OCI-M2 (cell line): Measurements from ENCODE around the gene NCK2.

ENCODE experiments used
- DNase-seq: peaks from one replicate; lab custom pipeline; 2025; ENCODE audit not compliant: unreplicated experiment; lab: John Stamatoyannopoulos, UW

Gene NCK2

DNA sequence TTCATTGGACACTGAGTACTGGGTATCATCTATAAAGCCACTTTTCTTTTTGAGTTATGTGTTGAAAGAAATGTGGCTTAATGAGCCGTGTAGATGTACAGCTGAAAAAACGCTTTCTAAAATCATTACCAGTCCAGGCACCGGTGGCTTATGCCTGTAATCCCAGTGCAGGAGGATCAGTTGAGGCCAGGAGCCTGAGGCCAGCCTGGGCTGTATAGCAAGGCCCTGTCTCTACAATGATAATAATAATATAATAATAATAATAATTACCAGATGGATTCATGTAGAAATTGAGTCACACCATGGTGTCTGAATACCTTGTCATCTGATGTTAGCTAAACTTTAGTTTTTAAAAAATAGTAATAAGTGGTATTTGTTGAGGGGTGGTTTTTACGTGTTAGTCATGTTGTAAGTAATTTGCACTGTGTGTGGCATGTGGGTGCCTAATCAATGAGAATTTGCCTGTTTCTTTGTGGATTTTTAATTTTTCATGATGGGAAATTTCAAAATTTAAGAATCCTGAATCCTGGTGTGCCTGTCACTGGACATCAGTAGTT lies 30.1 kb downstream of the NCK2 start:
- no peak for DNase-seq

DNA sequence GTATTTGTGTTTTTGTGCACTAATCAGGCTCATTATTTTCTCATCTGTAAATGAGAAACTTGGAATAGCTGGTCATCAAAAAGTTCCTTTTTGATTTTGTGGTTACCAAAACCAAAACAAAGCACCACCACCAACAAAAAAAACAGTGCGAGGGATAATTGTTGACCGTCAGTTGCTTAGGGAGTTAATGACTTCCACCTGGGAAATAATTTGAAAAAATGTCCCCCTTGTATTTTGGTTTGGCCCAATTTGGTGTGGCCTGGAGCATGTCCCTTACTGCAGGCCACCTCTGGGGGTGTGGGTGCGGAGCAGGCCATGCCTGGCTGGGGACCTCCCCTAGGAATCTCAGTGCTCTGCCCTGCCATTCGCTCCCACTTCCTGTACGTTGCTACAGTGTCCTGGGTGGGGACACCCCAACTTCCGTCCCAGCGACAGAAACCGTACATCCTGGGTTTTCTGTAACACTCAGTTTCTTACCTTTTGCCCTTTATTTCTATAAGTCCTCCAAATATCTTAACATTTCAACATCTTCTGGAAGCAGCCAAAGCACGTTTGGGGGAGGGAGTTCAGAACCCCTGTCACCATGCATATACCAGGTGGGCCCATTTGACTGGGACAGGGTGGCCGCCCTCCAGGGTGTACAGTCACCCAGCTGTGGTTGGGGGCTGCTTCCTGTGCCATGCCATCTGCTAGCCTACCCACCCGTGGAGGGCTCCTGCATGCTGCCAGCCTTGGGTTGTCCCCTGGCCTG lies 31.3 kb downstream of the NCK2 start:
- DNase-seq, result no peak

DNA sequence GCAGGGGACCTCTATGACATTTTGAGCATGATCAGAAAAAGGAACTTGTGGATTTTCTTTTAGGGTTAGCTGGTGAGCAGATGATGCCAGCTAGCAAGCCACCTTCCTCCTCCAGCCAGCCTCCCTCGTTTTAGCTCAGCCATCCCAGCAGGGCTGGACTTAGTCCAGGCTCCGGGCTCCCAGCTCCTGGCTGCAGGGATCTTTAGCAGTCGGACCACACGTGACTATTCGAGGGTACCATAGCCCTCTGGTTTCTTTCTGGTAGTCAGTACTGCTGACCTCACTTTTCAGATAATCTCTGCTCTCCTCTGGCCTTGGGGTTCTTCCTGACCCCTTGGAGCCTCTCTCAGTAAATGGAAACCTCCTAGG lies 31.8 kb downstream of the NCK2 start:
- no peak for DNase-seq

DNA sequence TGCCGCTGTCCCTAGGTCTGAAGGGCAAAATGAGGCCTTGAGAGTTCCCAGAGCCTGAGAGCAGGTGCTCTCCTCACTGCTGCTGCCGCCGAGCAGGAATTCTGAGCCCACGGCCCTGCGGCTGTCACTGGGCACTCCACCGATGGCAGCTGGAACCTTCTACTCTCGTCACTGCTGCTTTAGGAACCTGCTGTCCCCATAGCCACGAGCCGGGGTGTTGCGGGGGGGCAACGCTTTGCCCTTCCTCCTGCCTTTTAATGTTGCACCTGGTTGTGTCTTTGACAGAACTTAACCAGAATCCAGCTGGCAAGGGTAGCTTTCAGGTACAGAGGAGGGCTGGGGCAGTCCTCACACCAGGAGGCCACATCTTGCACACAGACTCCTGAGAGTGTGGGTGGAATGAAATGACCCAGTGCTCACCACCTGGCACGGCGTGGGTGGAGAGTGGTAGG lies 32.3 kb downstream of the NCK2 start:
- DNase-seq, result no peak

DNA sequence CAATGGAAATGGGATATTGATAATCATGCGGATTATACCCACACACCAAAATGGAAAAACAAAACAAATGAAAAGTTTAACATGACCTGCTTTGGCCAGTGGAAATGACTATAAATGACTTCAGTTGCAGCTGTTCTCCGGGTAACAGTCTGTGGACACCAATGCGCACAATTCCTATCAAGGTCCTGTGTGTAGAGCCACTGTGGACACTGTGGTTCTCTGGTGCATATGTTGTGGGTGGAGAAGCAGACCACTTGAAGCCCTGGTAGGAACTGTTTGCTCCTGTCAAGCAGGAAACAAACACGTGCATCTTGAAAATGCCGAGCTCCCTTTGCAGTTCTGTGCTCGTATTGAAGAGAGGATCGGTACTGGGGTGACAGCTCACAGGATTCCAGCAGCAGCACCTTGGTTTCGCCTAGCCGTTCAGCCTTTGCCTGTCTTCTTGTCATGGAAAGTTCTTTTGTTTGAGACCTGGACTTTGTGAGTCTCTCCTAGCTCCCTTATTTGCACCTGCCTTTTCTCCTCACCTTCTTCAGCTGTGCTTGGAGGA lies 32.9 kb downstream of the NCK2 start:
- DNase-seq, result no peak

DNA sequence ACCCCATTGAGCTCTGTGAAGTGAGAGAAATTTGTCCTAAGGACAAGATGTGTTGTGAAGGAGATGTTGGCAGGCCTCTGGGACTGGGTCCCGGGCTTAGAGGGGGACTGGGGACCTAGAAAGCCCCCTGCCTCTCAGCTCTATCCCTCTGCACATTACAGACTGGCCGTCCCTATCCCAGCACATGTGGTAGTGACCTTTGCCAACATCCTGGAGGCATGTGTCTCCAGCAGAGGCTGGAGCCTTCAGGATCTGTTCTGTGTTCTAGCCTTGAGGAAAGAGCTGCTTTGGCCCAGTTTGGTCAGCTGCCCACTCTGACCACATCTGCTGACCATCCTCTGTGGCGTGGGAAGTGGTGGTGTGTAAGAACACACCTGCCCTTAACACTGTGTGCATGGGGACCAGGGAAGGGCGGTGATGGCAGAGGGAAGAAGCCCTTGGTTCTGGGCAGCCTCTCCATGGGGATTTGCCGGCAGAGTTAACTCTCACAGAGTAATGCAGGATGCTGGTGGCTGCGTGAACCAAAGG lies 33.4 kb downstream of the NCK2 start:
- no peak for DNase-seq

DNA sequence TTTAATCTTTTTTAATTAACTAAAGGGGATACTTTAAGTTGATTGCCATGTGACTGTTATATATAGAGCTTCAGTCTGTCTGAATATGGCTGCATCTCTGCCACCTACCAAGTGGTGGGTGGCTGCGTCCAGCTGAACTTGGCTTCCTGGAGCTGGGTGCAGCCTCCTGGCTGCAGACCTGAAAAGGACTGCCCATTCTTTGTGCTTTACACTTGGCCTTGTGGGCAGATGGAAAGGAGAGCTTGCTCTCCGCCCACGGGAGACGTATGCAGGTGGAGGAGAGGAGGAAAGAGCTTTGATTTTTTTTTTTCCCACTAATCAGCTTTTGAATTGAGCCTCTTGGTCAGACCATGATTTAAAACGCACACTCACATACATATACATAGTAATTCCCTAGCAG lies 34.7 kb downstream of the NCK2 start:
- DNase-seq, result no peak

DNA sequence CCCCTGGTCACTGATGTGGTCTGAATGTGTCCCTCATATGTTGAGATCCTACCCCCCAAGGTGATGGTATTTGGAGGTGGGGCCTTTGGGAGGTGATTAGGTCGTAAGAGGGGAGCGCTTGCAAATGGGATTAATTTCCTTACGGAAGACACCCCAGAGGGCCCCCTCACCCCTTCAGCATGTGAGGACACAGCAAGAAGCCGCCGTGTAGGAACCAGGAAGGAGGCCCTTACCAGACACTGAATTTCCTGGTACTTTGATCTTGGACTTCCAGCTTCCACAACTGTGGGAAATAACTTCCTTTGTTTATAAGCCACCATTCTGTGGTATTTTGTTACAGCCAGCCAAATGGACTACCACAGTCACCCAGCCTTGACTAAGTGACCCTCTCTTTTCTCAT lies 35.9 kb downstream of the NCK2 start:
- DNase-seq, result no peak

DNA sequence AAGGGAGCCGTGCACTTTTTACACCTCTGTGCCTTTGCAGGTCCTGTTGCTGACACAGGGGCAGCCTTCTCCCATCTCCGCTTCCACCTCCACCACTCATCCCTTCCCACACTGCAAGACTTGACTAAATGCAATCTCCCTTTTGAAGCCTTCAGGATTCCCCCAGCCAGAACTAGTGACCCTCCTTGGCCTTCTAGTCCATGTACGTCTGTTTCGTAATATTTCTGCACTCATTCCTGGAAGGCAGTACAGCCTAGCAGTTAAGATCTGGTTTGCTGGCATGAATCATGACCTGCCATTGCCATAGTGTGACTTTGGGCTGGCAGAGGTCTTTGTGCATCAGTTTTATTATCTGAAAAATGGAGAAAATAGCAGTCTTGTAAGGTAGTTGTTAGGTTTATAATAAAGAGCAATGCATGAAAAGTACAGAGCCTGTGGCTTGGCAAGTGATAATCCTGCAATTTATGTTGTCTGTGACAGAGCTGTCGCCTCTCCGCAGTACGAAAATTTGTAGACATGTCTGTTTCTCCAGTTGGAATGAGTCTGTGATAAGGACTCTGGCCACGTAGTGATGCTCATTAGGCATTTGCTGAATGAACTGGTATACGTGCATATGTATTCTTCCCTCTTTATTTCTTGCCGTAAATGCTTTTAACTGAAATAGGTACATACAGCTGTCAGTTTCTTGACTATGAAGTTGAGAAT lies 36.7 kb downstream of the NCK2 start:
- DNase-seq, result no peak

DNA sequence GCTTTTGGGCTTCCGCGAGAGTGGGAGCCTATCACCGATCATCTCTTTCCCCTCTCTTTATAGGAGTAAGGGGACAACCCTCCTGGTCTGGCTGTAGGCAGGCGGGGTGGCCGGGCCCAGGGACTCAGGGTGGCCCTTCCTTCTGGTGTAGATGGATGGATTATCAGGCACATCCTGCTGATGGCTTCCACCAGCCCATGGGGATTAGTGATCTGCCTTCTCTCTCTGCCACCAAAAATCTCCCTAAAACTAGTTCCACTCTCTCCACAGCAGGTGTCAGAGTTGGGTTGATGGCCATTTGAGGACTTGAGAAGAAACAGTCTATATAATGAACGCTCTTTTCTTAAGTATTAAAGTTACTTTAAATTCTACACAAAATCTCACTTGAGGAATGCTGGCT lies 37.4 kb downstream of the NCK2 start:
- DNase-seq, result no peak

DNA sequence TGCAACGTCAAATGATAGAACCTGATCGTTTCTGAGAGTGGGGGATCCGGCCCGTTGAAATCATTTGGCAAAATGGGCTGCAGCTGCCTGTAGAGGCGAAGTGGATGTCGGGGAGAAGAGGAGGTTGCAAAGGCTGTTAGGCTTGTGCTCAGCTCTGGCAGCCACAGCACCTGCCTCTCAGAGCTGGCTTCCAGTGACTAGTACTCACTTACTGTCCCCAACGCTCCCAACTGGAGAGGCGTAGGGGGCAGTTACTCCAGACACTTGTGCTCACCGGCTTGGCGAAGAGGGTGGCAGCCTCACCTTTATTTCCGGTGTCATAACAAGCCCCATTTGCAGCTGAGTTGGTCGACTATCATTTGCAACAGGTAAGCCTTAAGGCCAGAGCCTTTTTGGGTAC lies 37.9 kb downstream of the NCK2 start:
- DNase-seq, result no peak

DNA sequence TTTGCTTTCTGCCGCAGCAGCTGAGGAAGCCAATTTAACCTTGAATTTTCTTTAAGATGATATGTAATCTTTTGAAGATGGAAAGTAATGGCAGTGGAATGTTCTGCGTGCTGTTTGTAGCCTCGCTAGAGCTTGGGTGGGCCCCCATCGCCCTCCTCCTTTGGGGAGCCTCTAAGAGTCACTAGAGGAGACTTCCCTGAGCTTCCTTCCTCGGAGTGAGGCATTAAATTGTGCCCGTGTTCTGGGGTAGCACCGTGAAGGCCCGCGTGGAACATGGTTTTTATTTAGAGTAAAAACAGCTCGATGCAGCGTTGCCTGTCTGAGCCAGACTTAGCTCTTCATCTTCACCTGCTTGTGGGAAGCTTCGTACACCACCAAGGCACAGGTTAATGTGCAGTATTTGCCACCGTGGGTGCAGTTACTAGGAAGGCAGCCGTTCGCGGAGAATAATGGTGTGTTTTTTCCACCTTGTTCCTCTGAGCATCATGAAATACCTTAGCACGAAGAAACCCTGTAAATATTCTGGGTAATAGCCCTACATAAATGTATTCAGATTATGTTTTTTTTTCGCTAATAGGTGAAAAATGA lies 38.5 kb downstream of the NCK2 start:
- DNase-seq, result no peak

DNA sequence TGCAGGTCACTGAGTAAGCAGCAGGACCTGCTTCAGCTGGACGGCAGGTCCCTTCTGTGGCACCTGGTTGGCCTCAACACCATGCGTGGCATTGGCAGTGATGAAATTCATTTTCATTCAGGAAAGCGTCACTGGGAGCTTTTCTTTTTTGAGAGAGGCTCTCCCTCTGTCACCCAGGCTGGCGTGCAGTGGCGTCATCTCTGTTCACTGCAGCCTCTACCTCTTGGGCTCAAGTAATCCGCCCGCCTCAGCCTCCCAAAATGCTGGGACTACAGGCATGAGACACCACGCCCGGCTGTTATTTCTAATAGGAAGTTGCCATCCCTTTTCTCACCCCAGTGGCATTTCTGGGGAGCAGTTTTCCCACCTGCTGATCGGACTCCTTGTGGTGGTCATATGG lies 39.3 kb downstream of the NCK2 start:
- DNase-seq, result no peak

DNA sequence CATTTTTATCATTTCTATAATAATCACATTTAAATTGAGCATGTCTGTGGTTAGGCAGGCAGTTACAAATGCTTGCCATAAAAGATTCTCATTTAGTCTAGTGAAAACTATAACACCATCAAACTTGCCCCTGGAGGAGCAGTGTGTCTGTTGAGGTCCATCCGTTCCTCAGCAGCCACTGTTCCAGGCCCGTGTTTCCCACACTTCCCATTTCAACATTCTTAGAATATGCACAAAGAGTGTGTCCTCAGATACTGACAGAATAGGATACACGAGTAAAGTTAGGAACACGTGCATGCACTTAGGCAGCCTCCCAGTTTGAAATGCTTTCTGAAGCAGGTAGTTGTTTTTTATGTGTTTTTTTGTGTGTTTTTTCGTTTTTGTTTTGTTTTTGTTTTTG lies 39.9 kb downstream of the NCK2 start:
- DNase-seq, result no peak

DNA sequence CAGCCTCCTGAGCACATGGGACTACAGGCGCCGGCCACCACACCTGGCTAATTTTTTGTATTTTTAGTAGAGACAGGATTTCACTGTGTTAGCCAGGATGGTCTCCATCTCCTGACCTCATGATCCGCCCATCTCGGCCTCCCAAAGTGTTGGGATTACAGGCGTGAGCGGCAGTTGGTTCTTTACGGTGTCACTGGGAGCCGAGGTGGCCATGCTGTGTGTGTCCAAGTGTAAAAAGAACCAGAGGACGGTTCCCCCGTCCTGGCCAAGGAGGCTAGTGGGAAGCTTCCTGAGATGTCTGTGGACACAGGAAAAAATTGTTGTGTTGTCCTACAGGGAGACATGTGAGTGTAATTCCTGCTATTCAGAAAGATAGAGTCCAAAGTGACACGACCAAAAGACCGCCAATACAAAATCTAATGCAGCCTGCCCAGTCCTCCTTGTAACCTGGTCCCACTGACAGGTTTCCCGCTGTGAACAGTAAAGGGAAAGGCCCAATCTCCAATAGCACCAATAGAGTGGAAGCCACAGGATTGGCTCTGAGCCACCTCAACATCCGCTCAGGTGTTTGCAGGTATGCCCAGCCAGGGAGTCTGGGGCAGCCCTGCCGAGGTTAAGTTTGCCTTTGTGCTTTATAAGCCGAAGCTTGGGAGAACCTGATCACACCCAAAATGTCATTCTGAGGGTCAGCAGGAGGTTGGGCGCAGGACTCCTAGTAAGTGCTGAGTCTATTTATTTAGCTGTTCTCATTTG lies 40.6 kb downstream of the NCK2 start:
- no peak for DNase-seq

DNA sequence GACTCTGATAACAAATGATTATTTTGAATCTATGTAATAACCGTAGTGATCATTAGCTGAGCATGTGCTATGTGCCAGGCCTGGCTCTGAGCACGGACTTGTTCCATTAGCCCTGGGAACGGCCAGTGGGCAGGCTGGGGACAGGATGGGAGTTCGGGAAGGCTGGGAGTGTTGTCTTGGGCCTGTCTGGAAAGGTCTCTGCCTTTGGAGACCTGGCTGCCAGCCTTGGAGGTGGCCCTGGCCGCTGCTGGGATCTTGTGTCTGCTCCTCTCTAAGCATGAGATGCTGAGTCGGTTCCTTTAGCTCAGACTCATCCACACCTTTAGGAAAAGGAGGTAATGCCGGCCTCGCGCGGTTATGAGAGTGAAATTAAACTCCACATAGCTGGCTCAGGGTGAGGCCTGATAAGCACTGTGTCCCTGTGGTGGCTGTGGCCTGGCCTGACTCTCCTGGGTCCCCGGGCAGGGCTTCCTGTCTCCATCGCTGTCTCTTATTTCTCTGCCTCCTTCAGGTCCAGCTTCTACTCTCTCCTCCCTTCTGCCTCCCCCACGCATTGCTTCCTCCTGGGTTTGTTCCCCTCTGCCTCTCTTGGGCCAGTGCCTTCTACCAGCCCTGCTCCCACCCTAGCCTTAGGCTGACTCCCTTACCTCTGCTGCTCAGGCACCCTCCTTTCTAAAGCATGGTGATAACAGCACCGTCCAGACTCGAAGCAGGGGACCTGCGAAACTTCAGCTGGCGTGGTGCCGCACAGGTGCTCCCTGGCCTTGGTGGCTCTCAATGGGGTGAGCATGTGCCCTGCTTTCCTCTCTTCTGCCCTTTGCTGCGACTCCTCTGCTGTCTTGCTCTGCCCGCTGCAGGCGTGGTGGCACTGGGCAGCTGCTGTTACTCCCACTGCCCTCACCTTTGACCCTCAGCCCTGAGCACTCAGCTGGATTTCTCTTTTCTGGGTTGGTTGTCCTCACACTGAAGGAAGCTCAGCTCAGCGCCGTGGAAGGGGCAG lies 41.8 kb downstream of the NCK2 start:
- no peak for DNase-seq

DNA sequence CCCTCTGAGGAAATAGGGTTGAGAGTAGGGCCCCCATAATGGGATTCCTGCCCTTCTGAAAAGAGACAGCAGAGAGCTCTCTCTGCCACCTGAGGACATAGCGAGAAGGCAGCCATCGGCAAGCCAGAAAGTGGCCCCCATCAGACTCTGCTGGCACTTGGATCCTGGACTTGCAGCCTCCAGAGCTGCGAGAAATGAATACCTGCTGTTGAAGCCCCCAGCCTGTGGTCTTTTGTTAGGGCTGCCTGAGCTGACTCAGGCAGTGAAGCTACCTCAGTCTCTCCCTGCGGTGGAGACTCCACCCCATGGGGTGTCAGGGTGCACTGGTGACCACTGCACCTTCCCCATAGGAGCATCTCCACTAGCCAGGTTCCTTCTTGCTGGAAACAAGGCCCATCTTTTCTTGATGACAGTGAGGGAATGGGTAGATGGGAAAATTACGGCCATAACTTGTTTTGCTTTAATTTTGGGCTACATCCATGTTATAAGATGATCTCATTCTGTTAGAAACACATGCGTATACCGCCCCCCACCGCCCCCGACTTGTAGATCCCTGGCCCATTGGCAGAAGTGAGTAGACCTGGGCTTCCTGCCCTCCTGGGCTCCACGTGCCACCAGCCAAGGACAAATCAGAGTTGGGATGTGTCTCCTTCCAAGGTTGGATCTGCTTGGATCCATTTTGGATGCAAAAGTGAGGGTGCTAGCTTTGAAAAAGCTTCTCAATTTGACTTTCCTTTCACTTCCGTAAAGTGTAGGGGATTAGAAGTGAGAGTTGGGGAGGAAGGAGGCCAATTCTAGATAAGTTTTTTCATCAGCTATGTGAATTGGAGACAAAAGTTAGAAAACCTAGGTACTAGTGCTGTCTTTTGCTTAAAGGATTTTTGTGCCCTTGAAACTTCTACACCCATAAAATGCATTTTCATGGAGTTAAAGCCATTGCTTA lies 42.9 kb downstream of the NCK2 start:
- DNase-seq, result no peak

DNA sequence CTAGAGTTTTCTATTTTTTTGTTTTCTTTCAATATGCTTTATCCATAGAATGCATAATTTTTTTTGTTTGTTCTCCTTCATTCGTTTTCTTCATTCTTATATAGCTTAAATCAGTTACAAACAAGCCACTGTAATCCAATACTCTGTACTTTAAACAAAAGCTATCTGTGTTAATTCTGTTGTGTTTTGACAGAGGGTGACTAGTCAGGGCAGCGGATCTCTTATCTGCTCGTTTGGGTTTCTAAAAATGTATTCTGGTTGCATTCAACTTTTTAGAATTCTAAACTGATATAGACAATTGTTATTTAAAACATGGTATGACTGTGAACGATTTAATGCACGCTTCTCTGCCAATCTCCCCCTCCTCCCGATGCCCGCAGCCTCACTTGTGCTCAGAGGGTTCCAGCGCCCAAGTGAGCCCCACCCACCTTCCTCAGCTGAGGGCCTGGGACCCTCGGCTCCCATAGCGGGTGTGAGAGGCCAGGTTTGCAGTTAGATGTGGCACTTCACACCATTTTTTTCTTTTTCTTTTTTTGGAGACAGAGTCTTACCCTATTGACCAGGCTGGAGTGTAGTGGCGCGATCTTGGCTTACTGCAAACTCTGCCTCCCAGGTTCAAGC lies 44.1 kb downstream of the NCK2 start:
- DNase-seq, result no peak
